HG02970 (cell line): ENCODE data around the gene CEBPZ.
"Not testable (repeated sequence)": the region's sequence is repeated elsewhere in the genome, so short reads cannot be mapped to it uniquely, and the experiment has no call there.

Experiments used
- ATAC-seq: cut with Tn5 transposase; IDR thresholded peaks from one replicate; pipeline ENCODE4 v1.9.1; 2021; ENCODE audit warnings: mild to moderate bottlenecking, moderate library complexity, moderate number of reproducible peaks; ENCODE audit not compliant: unreplicated experiment, low FRiP score

Gene CEBPZ

DNA sequence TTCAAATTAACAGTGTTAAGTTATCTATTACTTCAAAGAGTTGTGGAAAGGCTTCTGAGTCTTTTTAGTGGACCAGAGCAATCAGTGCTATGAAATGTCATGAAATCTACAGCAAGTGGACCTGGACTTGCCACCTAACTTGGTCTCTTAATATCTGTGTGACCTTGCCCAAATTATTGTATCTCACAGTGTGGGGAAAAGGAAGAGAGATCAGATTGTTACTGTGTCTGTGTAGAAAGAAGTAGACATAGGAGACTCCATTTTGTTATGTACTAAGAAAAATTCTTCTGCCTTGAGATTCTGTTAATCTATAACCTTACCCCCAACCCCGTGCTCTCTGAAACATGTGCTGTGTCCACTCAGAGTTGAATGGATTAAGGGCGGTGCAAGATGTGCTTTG, 6.3 kb downstream of the CEBPZ start:
- ATAC-seq: not testable (repeated sequence)

GRCh38 chr2:37224063-37224462, 7.3 kb downstream of the CEBPZ start:
- ATAC-seq: no peak

DNA sequence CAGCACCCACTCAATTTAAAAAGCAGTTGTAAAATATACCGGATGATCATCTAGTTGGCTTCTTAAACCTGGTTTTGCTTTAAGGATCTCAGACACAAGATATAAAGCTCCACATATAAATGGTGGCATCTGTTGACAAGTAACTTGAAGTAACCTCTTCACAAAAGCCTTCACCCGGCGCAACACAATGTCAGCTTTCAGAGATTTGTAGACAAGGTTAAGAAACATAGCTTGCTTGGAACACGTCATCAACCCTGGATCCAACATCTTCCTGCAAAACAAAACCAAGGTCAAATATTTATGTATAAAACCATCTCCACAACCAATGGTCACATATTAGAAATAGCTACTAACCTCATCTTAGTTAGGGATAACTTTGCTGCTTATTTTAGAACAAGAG, 8.3 kb downstream of the CEBPZ start:
- no peak for ATAC-seq

- ATAC-seq: no peak
These were observed 12.3 kb downstream of the CEBPZ start for GRCh38 chr2:37219046-37219445.

DNA sequence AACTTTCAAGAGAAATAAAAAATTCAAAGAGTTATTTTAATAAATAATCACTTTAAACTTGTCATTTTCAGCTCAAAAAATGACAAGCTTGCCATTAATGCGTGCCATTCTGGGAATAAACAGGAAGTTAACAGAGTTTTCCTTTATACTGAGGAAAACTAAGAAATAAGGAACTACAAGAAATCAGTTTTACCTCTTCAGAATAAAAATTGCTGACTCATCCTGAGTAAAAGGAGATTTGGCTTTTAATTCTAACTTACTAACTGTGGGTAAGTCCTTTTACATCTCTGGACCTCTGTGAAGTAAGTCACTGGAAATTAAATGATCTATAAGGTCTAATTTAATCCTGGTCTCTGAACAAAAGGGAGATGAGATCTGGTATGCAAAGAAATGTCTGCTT, 16.1 kb downstream of the CEBPZ start:
- ATAC-seq: no peak

DNA sequence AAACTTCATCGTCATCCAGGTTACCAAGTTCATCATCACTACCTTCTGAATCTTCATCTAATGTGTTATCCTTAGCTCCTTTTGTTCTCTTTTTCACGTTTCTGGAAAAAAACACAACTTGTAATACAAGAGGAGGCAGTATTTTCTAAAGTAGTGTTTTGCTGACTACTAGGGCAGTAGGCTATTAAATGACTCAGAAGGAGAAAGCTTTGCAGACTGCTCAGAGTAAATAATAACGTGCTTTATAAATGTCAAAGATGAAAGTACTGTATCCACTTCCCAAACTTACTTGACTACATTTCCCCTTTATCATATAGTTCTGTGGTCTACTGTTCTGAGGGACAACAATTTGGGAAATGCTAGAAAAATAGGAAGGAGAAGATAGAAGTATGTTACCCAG, 19.5 kb downstream of the CEBPZ start:
- no peak for ATAC-seq

- ATAC-seq: no peak
These were observed 20.2 kb downstream of the CEBPZ start for GRCh38 chr2:37211212-37211611.

DNA sequence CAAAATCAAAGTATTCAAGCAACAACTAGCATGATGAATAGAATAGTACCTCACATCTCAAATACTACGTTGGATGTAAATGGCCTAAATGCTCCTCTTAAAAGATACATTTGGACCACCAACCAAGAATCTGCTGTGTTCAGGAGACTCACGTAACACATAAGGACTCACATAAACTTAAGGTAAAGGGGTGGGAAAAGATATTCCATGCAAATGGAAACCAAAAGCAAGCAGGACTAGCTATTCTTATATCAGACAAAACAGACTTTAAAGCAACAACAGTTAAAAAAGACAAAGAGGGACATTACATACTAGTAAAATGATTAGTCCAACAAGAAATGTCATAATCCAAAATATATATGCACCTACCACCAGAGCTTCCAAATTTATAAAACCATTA, 24.6 kb downstream of the CEBPZ start:
- ATAC-seq: not testable (repeated sequence)

GRCh38 chr2:37205689-37206341, 25.6 kb downstream of the CEBPZ start:
- no peak for ATAC-seq

GRCh38 chr2:37205071-37205661, 26.2 kb downstream of the CEBPZ start:
- not testable (repeated sequence) for ATAC-seq

- no peak for ATAC-seq
These were observed 27.7 kb downstream of the CEBPZ start for GRCh38 chr2:37203708-37204107.

GRCh38 chr2:37201766-37202165, 29.6 kb downstream of the CEBPZ start:
- ATAC-seq: no peak

DNA sequence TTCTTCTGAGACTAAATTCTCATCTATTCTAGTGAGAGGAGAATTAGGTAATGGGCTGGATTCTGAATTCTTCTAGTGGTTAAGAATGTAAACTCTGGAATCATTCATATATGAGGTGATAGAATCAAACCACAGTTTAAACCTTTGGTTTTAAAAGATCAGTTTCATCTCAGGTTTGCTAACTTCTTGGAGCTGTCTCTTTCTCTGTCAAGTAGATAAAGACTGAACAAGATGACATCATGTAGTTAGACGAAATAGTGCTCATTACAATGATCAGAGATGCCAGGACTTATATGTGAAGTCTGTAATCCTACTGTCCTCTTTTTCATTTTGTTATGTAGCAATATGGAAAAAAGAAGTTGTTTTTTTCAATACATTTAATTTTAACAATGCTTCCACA, 30.2 kb downstream of the CEBPZ start:
- ATAC-seq: no peak

DNA sequence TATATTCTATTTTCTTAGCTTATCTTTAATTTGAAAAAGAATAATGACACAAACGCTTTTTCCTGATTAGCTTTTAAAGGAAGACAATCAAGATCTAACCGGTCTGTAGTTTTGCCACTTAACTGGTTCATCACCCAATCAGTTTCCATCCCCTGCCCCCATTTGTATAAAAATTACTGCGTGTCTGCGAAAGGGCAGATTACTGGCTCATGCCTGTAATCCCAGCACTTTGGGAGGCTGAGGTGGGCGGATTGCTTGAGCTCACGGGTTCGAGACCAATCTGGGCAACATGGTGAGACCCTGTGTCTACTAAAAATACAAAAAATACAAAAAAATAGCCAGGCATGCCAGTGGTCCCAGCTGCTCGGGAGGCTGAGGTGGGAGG, 32.7 kb downstream of the CEBPZ start:
- no peak for ATAC-seq

GRCh38 chr2:37196320-37197195, 34.8 kb downstream of the CEBPZ start, which contains the start of gene CEBPZOS:
Gene CEBPZOS, plus strand, starts transcription at chr2:37196496. Its CDS starts 3,209 bp downstream, at chr2:37199705.
- ATAC-seq: peak; percentile 80

DNA sequence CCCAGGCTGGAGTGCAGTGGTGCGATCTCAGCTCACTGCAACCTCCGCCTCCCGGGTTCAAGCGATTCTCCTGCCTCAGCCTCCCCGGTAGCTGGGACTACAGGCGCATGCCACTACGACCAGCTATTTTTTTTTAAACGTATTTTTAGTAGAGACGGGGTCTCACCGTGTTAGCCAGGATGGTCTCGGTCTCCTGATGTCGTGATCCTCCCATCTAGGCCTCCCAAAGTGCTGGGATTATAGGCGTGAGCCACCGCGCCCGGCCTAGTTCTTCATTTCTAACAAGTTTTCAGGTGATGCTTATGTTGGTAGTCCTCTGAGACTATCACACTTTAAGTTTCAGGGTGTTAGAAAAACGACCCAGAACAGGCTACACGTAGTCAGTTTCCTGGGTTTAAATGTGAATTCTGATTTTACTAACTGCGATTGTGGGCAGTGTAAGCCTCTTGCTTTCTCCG, 35.5 kb downstream of the CEBPZ start:
- not testable (repeated sequence) for ATAC-seq

DNA sequence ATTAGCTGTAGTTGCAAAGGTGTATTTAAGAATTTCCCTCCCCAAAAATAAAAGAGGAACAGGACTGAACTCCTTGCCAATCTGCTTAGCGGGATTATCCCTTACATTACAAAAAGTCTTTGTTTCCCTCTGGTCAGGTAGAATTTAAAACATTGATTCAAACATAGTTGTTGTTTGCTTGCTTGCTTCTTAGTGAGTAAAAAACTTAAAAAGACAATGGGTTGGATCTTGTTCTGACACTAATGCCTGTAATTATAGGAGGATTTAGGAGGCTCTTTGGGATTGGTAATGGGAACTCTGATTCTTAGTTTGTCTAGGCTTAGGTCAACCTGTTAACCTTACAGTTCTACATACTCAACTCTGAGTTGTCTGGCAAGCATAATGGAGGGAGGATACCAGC, 38.8 kb downstream of the CEBPZ start:
- no peak for ATAC-seq

DNA sequence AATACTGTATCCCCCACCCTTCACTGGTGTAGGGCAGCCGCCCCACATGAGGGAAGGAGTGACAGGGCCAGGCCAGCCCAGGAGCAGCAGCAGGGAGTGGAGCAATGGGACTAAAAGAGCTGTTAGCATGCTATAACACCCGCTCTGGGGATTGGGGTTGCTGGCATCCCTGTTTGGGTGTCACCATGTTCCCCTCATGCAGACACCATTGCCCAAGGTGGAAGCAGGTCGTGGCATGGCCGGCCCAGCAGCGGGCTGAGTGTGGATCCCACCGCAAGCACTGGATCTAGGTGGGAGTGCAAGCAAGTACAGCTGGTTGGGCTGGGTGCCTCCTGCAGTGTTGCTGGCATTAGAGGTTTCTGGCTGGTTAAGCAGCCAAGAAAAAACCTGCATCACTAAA, 39.6 kb downstream of the CEBPZ start:
- ATAC-seq: no peak

DNA sequence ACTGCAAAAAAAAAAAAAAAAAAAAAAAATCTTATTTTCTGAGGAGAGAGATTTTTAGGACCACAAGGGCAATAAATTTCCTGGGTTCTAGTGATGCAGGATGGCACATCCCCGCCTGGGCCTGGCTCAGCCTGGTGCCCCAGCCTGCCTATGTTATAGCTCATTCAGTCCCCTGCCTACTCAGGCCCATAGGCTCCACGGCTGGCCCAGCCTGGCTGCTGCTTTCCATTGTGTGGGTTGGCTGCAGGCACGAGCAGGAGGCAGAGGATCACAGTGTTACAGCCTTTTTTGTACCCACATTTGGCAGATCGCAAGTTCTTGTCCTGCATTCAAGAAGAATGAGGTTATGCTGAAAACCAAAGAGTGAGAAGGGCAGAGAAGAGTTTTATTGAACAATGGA, 40.1 kb downstream of the CEBPZ start:
- no peak for ATAC-seq

DNA sequence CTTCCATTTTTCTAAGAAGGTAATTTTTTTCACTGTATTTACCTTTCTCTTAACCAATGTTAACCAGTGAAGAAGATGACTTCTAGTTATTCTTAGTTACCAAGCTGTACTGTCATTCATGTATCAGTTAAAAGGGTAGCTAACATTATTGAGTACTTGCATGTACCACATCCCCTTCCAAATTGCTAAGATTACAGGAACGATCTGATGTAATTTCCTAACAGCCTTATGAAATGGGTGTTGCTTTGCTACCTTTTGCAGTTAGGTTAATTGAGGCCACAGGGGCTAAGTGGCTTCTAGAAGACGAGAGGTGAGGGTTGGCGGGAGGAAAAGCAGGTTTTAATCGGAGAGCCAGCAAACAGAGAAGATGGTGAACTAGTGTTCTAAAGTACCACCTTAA, 41.1 kb downstream of the CEBPZ start:
- ATAC-seq: no peak

DNA sequence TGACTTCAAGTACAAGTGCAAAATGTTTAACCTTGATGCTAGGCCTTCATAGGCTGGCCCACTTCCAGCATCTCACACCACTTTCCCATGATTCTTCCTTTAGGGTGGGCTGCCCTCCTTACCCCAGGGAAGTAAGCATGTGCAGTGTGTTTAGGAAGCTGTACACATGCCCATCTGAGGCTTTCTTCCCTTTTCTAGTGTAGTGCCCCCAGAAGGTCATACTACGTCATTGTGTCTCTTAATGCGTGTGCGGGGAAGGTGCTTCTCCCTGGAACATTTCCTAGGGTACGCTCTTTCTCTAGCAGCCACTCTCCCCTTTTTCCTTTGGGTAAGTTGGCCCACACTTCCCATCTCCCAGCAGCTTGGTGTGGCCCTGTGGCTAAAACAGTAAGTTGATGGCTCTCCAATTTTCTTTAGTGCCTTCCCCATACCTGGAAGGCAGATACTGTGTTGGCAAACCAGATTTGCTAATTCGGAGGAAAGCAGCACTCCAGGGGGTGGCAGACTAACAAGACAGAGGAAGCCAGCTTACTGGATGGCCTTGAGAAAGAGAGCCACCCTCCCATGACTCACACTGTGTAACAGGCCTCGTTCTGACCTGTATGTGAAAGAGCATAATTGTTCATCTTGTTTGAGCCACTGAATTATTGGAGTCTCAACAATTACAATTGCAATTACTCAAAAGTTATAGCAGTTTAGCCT, 41.8 kb downstream of the CEBPZ start:
- no peak for ATAC-seq
